KBM-7 (cell line): ENCODE data around the gene VDAC1.
"Not testable (repeated sequence)": the region's sequence is repeated elsewhere in the genome, so short reads cannot be mapped to it uniquely, and the experiment has no call there.

Source experiments
- DNase-seq: peaks from one replicate; pipeline ENCODE4 v3.0.0-alpha.2; 2015
- in situ Hi-C: fragments of 300-500 bp; cut with MboI; formaldehyde crosslinking; loops from 2 replicates; pipeline ENCODE4 v1.14.3; 2020; ENCODE audit warnings: low sequenced_read_pairs, low pct_unique_long_range_greater_than_20kb, mixed read lengths

VDAC1 gene

DNA sequence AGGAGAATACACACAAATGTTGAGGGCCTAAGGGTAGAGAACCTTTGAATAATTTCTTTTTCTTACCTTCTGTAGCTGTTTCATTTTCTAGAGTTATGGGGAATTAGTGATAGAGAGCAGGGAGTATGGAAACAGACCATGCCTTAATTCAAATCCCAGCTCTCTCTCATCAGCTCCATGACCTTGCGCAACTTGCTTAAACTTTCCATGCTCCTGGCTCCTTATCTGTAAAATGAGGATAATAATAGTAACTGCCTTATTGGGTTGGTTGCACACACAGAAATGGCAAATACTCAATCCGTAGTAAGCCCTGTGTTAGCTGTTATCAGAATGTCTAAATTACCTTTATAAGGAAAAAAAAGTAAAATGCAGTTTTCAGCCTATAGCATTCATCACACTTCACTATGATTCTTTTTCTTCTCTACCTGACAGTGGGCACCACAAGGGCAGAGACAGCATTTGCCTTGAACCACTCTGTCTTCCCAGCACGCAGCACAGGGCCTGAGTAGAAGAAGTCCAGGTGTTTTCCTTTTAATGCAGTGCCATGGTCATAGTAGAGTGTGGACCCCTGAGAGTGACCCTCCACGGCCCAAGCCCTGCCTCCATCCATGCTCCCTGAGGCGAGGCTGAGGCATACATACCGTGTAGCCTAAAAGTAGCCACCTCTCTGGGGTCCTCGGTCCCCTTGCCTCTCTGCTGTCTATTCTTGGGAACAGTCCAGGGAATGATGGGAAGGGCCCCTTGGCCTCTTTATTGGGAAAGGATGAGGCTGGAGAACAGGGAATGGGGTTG, 53.8 kb downstream of the VDAC1 start:
- no peak for DNase-seq
- in situ Hi-C loops, result no loop called here

- DNase-seq, result no peak
- in situ Hi-C loops, result no loop called here
Measured at GRCh38 chr5:133948721-133949120, 56.1 kb downstream of the VDAC1 start.

- no peak for DNase-seq
Measured at GRCh38 chr5:133947431-133947841, 57.3 kb downstream of the VDAC1 start.

GRCh38 chr5:133945568-133945967, 59.2 kb downstream of the VDAC1 start:
- in situ Hi-C loops, result no loop called here
- no peak for DNase-seq

More at GRCh38 chr5:133947431-133947841, 57.3 kb downstream of the VDAC1 start:
- in situ Hi-C loops, result no loop called here

DNA sequence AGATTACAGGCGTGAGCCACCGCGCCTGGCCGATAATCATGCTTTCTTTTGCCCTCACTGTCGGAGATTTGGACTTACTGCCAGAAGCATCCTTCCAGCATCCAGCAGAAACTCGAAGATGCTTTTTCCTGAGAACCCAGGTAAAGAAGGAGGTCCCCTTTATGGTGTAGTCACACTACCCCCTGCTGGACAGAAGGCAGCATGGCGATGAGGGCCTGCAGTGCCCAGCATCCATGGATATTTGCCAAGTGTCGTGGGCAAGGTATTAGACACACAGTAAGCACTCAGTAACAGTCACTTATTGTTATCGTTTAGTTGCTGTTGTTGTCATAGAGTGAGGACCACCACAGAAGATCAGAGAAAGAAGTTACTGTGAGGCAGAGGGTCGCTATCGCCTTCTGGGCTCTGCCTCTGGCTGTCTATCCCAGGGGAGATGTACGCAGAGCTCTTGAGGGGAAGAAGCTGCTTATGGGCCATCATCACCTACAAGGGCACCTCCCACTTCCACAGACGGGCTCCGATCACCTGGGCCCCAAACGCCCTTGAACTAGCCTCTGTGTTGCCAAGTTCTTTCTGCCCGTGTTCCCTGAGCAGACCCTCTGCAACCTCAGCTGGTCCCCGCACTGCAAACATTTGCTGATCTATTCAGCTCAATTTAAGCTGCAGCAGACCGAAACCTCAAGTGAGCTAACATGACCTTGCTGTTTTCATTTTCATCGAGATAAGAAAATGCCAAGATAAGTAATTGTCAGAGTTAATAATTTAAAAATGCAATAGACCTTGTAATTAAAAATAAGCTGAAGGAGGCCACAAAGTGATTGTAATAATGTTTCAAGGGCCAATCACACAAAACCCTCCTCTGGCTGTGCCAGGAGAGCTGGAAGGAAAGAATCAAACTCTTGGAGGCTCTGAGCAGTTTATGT, 60.3 kb downstream of the VDAC1 start:
- peak; percentile 76 for DNase-seq
- in situ Hi-C loops, result no loop called here

DNA sequence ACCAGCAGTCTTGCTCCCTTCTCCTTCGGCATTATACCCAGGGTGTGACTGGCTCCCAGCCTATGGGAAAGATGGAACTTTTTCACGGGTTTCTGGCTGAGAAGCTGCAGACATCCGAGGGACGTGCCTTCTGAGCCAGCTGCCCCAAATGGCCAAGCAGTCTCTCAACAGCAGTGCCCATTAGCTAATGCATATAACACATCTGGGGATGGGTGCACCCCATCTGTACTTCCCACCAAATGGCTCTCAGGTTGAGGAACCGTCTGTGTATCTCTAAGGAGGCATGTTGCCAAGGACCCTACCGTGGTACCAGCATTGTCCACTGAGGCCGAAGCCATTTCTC, 61.3 kb downstream of the VDAC1 start:
- no peak for DNase-seq
- in situ Hi-C loops, result no loop called here

- DNase-seq, result no peak
- in situ Hi-C loops, result no loop called here
Measured at GRCh38 chr5:133942614-133943474, 61.9 kb downstream of the VDAC1 start.

DNA sequence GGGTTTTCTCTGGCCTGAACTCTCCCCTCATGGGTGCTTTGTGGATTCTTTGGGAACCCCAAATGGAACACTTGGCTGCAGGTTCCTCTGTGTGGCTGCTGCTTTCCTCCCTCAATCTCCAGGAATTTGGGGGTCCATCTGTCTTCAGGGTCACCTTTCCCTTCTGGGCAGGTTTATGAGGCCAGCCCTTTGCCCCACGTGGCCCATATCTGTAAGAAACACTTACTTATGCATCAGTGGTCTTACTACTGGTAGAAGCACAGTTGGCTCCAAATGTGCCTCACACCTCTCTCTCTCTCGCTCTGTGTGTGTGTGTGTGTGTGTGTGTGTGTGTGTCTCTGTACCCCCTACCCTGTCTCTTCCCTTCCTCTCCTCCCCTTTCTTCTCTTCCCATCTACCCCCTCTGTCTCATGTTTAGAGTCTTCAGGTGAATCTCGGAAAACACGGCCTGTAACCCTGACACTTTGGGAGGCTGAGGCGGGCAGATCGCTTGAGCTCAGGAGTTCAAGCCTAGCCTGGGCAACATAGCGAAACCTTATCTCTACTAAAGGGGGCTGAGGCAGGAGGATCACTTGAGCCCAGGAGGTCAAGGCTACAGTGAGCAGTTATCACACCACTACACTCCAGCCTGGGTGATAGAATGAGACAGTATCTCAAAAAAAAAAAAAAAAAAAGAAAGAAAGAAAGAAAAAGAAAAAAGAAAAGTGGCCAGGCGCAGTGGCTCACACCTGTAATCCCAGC, 63.1 kb downstream of the VDAC1 start:
- DNase-seq, result no peak
- in situ Hi-C loops, result no loop called here

DNA sequence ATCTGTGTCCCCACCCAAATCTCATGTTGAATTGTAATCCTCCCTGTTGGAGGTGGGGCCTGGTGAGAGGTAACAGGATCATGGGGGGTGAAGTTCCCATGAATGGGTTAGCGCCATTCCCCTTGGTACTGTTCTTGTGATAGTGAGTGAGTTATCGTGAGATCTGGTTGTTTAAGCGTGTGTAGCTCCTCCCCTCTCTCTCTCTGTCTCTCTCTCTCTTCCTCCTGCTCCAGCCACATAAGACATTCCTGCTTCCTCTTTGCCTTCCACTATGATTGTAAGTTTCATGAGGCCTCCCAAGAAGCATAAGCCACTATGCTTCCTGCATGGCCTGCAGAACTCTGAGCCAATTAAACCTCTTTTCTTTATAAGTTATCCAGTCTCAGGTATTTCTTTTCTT, 65.1 kb downstream of the VDAC1 start:
- in situ Hi-C loops, result no loop called here
- DNase-seq, result peak; percentile 50

GRCh38 chr5:133938929-133939328, 65.8 kb downstream of the VDAC1 start:
- in situ Hi-C loops, result no loop called here

GRCh38 chr5:133938039-133938821, 66.5 kb downstream of the VDAC1 start:
- peak; percentile 88 for DNase-seq
- in situ Hi-C loops, result no loop called here

More at GRCh38 chr5:133938929-133939328, 65.8 kb downstream of the VDAC1 start:
- DNase-seq, result no peak

- in situ Hi-C loops, DNase-seq: not testable (repeated sequence)
Measured at GRCh38 chr5:133937628-133938027, 67.1 kb downstream of the VDAC1 start.

GRCh38 chr5:133936651-133937015, 68.1 kb downstream of the VDAC1 start:
- in situ Hi-C loops, result no loop called here

DNA sequence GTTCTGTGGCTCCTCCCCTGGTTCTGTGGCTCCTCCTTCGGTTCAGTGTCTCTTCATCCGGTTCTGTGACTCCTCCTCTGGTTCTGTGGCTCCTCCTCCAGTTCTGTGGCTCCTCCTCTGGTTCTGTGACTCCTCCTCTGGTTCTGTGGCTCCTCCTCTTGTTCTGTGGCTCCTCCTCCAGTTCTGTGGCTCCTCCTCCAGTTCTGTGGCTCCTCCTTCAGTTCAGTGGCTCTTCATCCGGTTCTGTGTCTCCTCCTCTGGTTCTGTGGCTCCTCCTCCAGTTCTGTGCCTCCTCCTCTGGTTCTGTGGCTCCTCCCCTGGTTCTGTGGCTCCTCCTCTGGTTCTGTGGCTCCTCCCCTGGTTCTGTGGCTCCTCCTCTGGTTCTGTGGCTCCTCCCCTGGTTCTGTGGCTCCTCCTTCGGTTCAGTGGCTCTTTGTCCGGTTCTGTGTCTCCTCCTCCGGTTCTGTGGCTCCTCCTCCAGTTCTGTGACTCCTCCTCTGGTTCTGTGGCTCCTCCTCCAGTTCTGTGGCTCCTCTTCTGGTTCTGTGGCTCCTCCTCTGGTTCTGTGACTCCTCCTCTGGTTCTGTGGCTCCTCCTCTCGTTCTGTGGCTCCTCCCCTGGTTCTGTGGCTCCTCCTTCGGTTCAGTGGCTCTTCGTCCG, 68.7 kb downstream of the VDAC1 start:
- in situ Hi-C loops, DNase-seq: not testable (repeated sequence)

More at GRCh38 chr5:133936651-133937015, 68.1 kb downstream of the VDAC1 start:
- no peak for DNase-seq

DNA sequence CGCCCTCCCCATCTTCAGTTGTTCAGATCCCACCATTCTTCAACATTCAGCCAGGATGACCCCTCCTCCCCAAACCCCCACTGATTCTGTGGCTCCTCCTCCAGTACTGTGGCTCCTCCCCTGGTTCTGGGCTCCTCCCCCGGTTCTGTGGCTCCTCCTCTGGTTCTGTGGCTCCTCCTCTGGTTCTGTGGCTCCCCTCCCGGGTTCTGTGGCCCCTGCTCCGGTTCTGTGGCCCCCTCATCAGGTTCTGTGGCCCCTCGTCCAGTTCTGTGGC, 69.2 kb downstream of the VDAC1 start:
- in situ Hi-C loops, result no loop called here
- DNase-seq, result no peak

DNA sequence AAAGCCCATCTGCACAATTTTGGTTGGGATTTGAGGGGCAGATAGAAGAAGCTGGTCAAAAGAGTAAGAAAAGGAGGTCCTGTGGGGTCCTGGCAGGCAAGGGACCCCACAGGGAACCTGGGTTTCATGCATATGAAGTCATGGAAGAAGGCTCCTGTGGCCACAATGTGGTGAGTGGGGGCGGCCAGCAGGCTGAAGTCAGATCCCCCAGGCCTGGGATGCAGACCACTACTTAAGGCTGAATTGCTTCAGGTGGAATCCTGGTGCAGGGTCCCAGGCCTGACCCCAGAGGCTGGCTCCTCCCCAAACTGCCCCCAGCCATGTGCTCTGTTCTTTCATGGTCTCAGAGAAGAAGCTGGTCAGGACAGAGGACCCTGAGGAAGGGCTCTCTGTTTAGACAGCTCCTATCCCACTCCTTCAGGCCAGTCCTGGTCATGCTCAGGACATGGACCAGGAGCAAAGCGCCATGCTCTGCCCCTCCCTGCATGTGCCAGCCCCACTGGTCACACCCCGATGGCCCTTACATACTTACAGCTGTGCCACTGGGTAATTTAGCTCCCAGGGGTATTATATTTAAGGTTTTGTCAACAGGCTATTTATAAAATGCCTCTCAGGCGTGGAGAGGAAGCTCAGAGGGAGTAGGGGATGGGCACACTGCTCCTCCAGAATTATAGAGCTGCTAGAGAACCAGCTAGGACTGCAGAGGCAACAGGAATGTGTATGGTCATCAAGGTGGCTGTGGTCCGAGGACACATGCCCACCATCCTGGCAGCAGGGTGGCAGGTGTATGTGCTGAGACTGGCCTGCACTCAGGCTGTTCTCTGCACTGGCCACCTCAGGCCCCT, 69.7 kb downstream of the VDAC1 start:
- in situ Hi-C loops, result no loop called here
- no peak for DNase-seq

DNA sequence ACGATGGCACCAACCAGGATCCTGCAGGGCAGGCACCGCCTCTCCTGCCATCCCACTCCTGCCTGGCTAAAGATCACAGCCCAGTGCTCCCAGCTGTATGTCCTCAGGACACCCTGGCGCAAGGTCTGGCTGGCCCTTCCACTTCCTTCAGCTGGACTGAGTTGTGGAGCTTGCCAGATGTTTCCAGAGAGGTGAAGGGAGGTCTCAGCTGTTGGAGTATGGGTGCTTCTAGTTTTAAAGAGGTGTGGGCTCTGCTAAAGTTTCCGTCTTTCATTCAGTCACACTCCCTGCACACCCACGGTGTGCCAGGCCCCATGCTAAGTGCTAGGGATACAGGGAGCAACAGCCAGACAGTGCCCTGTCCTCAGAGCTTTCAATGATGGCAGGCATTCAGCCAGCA, 70.5 kb downstream of the VDAC1 start:
- in situ Hi-C loops, result no loop called here
- DNase-seq, result no peak
